GM12865 (cell line): ENCODE measurements around the gene AP5Z1.
"Not testable (repeated sequence)": the region's sequence is repeated elsewhere in the genome, so short reads cannot be mapped to it uniquely, and the experiment has no call there.

Source experiments
- DNase-seq: peaks from one replicate; pipeline ENCODE4 v3.0.0; 2010; ENCODE audit warnings: low read depth
- H3K4me3 ChIP-seq: 2 replicates; pipeline ENCODE4 v1.5.1; 2011; ENCODE audit warnings: mild to moderate bottlenecking, low read depth, low read length, control low read depth
- TF ChIP-seq, protein P1 (sequence below): IDR thresholded peaks from 2 replicates; pipeline ENCODE4 v1.5.1; 2011; ENCODE audit warnings: low read length, control low read depth, low read depth, inconsistent platforms; ENCODE audit not compliant: insufficient read depth; ENCODE audit errors: missing control alignments

AP5Z1 gene

DNA sequence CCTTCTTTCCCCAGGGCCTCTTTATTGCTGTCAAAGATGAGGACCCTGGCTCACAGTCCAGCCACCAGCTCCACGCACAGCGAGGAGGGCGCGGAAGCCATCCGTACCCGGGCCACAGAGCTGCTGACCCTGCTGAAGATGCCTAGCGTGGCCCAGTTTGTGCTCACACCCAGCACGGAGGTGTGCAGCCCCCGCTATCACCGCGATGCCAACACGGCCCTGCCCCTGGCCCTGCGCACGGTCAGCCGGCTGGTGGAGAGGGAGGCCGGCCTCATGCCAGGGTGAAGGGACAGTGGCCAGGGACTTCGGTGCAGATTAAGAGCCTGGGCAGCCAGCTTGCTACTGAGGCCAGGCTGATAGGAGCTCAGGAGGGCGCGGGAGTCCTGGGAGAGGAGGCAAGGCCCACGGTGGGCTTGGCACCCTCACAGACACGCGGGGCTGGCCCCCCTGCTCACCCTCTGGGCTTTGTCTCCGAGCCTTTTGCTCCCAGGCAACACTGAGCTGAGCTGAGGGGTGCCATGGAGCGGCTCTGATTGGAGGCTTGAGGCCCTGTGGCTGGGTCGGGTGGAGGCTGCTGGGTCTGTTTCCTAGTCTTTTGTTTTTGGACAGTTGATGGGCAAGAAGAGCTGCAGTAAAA, 15.8 kb downstream of the AP5Z1 start:
- TF ChIP-seq, protein P1, sequence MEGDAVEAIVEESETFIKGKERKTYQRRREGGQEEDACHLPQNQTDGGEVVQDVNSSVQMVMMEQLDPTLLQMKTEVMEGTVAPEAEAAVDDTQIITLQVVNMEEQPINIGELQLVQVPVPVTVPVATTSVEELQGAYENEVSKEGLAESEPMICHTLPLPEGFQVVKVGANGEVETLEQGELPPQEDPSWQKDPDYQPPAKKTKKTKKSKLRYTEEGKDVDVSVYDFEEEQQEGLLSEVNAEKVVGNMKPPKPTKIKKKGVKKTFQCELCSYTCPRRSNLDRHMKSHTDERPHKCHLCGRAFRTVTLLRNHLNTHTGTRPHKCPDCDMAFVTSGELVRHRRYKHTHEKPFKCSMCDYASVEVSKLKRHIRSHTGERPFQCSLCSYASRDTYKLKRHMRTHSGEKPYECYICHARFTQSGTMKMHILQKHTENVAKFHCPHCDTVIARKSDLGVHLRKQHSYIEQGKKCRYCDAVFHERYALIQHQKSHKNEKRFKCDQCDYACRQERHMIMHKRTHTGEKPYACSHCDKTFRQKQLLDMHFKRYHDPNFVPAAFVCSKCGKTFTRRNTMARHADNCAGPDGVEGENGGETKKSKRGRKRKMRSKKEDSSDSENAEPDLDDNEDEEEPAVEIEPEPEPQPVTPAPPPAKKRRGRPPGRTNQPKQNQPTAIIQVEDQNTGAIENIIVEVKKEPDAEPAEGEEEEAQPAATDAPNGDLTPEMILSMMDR = no peak
- H3K4me3 ChIP-seq = no peak overlapping the region
- no peak for DNase-seq

DNA sequence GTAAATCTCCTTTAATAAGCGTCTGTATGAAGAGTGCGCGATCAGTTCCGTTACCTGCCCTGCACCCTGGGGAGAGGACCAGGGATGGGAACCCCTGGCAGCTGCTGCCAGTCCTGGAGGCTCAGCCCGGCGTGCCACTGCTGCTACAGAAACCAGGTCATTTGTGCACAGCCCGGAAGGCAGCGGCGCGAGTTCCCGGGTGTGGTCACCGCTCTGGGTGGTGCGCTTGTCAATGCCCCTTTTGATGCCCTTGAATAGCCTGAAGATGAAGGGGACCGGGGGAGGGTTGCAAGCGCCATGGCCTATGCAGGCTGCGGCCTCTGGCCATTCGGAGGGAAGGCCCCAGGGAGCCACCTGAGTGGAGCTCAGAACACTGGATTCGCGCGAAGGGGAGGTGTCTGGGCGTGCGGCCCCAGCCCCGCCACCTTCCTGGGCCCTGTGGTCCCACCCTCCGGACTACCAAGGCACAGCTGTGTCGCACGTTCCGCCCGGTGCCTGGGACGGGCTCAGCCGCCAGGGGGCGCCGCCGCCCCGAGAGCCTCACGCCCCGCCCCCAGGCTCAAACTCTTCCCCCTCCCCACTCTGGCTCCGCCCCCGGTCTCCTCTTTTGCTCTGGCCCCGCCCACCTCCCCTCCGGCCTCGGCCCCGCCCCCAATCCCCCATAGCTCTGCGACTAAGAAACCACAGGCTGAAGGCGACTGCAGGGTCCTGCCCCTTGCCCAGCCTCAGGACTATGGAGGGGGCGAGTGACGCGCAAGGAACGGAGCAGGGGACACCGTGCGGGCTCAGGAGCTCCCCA, 16.5 kb downstream of the AP5Z1 start:
- DNase-seq = peak; percentile 44
- TF ChIP-seq, protein P1 = peak; percentile 43
- H3K4me3 ChIP-seq = no peak overlapping the region

DNA sequence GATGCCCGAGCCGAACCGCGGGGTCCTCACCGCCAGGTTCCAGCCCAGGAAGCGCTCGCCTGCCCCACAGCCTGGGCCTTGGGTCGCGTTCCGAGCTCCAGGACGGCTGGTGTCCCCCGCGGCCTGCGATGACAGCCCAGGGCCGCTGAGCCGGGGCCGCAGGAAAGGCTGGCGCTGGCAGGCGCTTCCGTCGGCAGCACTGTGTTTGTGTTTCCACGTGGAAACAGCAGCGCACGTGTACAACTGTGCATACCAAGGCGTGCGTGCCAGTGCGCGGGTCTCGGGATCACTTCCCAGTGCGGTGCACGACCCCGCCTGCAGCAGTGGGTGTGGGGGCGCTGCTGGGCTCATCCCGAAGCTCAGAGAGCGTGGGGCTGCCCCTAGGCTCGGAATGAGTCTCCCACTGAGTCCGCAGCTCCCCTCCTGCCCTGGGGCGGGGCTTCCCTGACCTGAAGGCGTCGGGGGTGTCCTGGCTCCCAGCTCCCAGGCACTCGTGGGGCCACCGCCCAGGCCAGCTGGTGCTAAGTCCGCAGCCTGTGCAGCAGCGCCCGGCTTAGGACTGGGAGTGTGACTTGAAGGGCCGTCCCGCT, 17.2 kb downstream of the AP5Z1 start:
- TF ChIP-seq, protein P1 = no peak
- no peak for DNase-seq
- H3K4me3 ChIP-seq = no peak overlapping the region

DNA sequence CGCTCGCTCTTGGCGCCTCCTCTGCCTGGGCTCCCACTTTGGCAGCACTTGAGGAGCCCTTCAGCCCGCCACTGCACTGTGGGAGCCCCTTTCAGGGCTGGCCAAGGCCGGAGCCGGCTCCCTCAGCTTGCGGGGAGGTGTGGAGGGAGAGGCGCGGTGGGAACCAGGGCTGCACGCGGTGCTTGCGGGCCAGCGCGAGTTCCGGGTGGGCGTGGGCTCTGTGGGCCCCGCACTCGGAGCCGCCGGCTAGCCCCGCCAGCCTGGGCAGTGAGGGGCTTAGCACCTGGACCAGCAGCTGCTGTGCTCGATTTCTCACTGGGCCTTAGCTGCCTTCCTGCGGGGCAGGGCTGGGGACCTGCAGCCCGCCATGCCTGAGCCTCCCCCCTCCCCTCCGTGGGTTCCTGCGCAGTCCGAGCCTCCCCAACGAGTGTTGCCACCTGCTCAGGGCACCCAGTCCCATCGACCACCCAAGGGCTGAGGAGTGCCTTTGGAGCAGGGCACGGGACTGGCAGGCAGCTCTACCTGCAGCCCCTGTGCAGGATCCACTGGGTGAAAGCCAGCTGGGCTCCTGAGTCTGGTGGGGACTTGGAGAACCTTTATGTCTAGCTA, 18.1 kb downstream of the AP5Z1 start:
- not testable (repeated sequence) for H3K4me3 ChIP-seq, DNase-seq

DNA sequence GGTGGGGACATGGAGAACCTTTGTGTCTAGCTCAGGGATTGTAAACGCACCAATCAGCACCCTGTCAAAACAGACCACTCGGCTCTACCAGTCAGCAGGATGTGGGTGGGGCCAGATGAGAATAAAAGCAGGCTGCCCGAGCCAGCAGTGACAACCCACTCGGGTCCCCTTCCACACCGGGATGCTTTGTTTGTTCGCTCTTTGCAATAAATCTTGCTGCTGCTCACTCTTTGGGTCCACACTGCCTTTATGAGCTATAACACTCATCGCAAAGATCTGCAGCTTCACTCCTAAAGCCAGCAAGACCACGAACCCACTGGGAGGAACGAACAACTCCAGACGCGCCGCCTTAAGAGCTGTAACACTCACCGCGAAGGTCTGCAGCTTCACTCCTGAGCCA, 18.7 kb downstream of the AP5Z1 start:
- not testable (repeated sequence) for DNase-seq, H3K4me3 ChIP-seq

DNA sequence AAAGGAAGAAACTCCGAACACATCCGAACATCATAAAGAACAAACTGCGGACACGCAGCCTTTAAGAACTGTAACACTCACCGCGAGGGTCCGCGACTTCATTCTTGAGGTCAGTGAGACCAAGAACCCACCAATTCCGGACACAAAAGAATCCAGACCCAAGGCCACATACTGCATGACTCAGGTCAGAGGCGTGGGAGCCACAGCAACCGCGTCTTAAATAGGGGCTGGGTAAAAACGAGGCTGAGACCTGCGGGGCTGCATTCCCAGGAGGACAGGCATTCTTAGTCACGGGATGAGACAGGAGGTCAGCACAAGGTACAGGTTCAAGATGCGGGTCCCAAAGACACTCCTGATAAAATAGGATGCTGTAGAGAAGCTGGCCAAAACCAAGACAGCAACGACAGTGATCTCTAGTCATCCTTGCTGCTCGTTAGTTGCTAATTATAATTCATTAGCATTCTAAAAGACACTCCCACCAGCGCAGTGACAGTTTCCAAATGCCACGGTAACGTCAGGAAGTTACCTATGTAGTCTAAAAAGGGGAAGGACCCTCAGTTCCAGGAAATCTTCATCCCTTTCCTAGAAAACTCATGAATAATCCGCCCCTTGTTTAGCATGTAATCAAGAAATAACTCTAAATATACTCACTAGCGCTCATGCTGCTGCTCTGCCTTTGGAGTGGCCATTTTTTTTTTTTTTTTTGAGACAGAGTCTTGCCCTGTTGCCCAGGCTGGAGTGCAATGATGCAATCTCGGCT, 19.3 kb downstream of the AP5Z1 start:
- TF ChIP-seq, protein P1 = no peak
- H3K4me3 ChIP-seq = no peak overlapping the region
- DNase-seq = no peak

DNA sequence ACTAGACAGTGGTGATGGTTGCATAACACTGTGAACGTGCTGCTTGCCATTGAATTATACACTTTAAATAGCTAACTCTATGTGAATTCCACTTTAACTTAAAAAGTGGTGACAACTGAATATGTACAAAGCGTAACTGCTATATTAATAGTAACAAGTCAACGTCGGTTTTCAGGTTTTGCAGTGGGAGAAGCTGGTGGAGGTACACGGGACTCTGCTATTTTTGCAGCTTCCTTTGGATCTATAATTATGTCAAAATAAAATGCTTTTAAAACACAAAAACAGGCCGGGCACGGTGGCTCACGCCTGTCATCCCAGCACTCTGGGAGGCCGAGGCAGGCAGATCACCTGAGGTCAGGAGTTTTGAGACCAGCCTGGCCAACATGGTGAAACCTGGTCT, 21.0 kb downstream of the AP5Z1 start:
- DNase-seq = no peak
- H3K4me3 ChIP-seq = no peak overlapping the region
- TF ChIP-seq, protein P1 = no peak
